ENCODE data around the gene MCM3AP.
A peak's percentile ranks its signal among the peaks of the same experiment; 100 is the strongest.

Gene MCM3AP

DNA sequence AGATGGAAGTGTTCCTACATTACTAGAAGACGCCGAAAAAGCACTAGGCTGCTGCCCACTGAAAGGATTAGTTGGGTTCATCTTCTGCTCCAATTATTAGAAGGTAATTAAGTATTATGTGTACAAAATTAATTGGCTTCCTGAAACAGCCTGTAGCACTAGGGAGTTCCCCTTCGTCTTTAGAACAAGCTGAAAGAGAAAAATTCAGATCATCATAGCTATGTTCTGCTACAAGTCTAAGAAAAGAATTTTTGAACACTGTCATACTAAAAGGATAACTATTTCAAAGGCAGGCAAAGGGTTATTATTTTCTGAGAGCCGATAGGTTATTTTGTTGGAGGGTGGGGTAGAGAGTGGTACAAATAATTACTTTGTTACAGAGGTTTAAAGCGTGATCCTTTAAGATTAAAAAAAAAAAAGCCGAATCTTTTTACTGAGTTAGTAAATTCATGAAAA, at the start of gene MCM3AP:
Gene MCM3AP (minus strand): TSS at position 406 of the 456 bp plus-strand sequence. CDS start 325 bp downstream, at position 81.
- no peak for DNase-seq

- DNase-seq: no peak
Measured at GRCh38 chr21:46334351-46335140, 49.1 kb upstream of the MCM3AP start.

DNA sequence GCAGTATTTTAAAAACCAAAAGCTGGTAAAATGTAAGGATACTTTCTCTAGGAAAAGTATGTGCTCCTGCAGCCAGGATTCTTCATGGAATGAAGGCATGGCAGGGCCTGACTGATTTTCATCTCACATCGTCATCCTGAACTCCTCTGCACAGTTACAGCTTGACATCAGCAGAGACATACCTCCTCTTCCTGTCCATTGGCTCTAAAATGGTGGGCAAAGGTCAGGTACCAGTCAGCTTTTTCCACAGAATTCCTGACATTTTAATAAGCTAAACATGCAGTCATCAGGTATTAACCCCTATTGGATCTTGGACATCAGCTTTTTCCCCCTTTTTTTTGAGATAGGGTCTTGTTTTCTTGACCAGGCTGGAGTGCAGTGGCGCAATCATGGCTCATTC, 44.4 kb upstream of the MCM3AP start:
- no peak for DNase-seq

DNA sequence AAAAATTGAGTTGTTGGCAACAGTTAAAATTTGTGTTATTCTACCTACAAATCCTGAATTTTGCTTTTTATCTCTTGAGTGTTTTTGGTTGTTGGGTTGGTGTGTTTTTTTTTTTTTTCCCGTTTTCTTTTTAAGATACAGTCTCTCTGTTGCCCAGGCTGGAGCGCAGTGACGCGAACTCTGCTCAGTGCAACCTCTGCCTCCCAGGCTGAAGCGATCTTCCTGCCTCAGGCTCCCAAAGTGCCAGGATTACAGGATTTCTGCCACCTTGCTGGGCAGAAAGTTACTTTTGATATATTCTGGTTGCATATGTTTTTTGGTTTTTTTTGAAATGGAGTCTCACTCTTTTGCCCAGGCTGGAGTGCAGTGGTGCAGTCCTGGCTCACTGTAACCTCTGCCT, 42.7 kb upstream of the MCM3AP start:
- no peak for DNase-seq

- no peak for DNase-seq
Measured at GRCh38 chr21:46327711-46328110, 42.3 kb upstream of the MCM3AP start.

GRCh38 chr21:46326110-46326703, 40.8 kb upstream of the MCM3AP start:
- no peak for DNase-seq

DNA sequence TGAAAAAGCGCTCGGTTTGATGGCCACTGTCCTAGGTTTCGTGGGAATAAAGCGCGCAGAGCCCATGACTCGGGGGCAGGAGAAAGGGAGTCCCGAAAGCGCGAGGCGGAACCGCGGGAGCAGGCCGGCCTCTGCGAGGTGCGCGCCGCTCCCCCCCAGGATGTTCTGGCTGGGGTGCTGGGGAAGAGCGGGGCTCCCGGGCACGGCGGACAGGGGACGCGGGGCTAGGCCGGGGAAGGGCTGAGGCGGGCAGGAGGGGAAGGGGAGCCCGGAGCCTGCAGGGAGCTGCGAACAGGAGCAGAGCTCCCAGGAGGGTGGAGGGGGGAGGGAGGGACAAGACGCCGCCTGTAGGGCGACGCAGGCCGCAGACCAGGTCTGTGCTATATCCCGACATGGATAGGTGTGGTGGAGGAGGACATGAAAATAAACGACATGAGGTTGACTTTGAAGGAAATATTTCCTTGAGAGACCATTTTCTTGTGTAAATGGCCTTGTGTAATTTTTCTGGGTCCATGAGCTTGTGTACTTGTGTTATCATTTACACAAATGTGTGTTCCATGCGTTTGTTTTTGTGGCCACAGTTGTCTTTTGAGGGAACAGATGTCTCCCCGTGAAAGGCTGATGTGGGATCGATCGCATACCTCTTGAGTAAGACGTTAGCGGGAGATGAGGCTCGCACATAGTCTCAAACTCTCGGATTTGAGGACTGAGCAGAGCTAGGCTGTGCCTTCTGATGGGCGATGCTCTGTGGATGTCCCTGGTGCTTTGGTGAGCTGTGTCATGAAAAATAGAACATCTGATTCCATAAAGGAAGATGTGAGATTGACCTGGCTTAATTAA, 39.9 kb upstream of the MCM3AP start:
- DNase-seq: peak; percentile 10

- peak; percentile 87 for DNase-seq
Measured at GRCh38 chr21:46324390-46325072, 39.1 kb upstream of the MCM3AP start.

DNA sequence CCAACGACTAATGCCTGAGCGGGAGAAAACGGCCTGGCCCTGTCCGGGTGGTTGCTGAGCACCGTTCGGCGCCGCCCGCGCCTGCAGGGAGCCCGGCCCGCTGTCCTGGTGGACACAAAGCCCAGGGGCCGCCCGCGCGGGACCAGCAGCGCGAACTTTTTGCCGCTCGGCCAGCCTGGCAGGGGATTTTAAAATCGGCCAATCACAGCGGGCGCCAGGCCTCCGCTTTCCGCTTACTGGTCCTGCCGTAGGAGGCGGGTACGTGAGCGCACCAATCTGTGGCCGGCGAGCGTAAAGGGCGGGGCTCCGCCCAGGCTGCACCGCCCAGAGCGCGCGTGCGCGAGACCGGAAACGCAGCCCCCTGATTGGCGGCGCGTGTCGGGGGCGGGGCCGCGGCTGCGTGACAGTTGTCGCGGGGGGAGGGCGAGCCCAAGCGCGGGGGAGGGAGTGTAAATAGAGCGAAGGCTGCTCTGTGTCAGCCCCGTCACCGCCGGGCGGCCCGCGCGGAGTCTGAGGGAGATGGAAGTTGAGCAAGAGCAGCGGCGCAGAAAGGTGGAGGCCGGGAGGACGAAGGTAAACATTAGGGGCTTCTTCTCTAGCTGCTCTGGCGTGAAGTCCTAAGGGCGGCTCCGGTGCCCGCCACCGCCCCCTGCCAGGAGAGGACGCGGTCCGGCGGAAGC, 38.4 kb upstream of the MCM3AP start, which contains the start of the genes C21orf58 and PCNT:
Gene C21orf58 (minus strand): TSS at position 161 of the 680 bp plus-strand sequence. CDS start 1,132 bp downstream, outside the sequence.
Gene PCNT (plus strand): TSS at position 447 of the 680 bp plus-strand sequence. CDS start 73 bp downstream, at position 520.
- peak; percentile 98 for DNase-seq

- DNase-seq: no peak
Measured at GRCh38 chr21:46323227-46323709, 37.9 kb upstream of the MCM3AP start.

- DNase-seq: no peak
Measured at GRCh38 chr21:46322351-46323226, 37.2 kb upstream of the MCM3AP start.

DNA sequence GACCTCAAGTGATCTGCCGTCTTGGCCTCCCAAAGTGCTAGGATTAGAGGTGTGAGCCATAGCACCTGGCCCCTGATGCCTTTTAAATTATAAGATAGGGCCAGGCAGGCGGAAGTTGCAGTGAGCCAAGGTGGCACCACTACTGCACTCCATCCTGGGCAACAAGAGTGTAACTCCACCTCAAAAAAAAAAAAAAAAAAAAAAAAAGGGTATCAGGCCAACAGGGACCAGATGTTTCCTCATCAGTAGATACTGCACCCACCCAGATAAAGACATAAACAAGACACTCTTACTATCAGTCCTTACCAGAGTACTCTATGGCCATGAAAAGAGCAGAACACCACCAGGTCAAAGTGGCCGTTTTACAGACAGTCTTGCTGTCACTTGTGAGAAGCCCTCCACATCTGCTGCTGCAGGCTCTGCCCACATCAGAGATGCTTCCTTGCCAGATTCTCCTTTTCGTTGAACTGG, 35.0 kb upstream of the MCM3AP start:
- DNase-seq: no peak

GRCh38 chr21:46319186-46319585, 33.8 kb upstream of the MCM3AP start:
- DNase-seq: no peak

DNA sequence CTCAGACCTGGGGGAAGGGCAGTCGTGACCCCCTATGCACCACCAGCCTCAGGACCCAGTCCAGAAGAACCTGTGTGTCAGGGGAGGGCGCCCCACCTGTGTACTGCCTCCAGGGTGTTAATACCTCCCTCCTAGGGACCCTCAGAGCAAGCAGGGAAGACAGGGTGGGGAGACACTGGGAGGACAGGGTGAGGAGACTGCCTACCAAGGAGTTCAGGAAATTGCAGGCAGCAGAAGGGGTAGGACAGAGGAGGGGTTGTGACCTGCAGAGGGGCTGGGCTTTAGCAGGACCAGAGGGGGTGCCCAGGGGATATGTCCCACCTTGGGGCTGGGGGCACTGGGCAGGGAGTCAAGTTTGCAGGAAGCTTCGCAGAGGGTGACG, 33.0 kb upstream of the MCM3AP start:
- no peak for DNase-seq

DNA sequence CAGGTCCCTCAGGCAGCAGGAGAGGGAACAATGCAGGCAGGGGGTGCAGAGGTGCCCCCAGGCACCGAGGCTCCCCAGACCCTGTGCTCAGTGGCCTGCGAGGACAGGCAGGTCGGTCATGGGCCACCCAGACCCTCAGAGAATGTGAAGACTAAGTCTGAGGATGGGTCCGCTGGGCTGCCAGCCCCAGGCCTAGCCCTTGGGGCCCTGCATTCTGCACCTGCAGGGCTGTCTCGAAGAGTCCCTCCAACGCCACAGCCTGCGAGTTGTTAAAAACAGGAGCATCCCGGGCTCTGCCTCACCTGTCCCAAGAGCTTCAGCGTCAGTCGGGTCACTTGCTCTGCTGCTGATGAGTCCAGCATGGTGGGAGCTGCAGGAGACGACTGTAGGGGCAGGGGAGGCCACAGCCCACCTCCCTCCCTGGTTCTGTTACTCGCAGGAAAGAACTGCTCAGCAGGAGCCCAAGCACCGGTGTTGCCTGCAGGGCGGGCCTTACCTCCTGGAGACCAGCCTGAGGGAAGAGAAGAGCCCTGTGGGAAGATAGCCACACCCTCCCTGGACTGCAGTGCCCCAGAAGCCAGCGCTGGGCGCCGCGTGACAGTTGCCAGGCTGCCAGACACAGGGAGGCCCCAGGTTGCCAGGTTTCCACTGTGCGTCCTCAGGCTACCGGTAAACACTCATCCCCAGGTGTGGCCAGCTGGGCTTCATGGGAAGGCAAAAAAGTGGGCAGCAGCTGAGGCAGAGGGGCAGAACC, 32.5 kb upstream of the MCM3AP start:
- no peak for DNase-seq

- DNase-seq: no peak
Measured at GRCh38 chr21:46316708-46317324, 31.4 kb upstream of the MCM3AP start.

GRCh38 chr21:46314441-46315020, 29.1 kb upstream of the MCM3AP start:
- DNase-seq: no peak

DNA sequence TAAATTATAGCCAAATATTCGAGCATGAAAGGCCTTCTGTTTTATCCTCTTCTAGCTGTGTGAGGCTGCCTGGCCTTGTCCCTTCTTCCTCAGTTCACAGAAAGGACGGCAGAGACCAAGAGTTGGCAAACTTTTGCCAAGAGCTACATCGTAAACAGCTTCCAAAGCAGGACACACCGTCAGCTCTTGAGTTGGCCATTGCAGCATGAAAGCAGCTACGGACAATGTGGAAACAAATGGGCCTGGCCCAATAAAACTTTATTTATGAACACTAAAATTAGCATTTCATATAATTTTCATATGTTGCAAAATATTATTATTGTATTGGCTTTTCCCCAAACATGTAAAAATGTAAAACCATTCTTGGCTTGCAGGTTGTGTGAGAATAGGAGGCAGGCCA, 27.5 kb upstream of the MCM3AP start:
- no peak for DNase-seq

- DNase-seq: no peak
Measured at GRCh38 chr21:46311568-46311967, 26.2 kb upstream of the MCM3AP start.

Data from CD4-positive, alpha-beta T cell treated with Interferon gamma for 1 hour (primary cell).